ENCODE measurements around the gene TM7SF2. TPM values are rescaled to one million over a fixed set of nuclear protein-coding genes. Genes with fewer than 3 reads are reported as not detected.

The TM7SF2 gene
- total and polyA plus RNA-seq, 10 donors, result 8.9 to 29.7 (median 14.3) TPM

DNA sequence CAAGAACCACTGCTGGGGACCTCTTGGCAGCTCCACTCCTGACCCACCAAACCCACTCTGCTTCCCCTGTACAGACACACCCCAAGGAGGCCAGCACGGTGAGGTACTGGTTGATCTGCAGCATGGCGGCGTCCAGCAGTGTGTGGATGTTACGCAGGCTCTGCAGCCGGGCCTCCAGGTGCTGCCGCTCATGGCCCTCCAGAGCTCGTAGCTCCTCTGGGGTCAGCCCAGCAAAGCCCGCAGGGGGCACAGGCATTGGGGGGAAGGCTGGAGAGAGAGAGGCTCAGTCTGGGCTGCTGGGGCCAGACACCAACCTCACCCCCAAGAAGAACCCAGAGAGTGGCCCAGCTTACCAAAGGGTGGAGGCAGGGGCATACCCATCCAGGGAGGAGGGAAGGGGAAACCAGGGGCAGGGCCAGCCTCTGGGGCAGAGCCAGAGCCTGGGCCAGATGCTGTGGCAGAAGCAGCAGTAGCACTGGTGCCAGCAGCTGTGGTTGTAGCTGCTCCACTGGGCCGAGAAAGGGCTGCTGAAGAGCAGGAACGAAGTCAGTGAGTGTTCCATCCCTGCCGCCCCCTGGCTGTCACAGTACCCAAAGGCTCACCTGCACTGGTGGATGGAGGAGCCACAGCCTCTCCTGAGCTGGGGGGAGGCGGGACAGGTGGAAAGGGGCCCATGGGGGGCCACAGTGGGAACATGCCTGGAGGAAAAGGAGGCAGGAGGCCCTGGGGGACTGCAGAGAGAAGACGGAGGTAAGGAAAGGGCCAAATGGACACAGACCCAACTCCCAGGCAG is 18.2 kb downstream of the TM7SF2 start:
- peaks cover 31 to 77% (median 47%) of the 10 kb centered on the region in 6 donors for H3K4me1 ChIP-seq
- peak overlapping the region in 2 of 8 donors; percentile 6 to 77 for H3K4me3 ChIP-seq
- DNase-seq, result peak; percentile 82
- no peak for TF ChIP-seq POLR2A (IDR thresholded peaks at IDR 0.05)
- TF ChIP-seq, protein P1, sequence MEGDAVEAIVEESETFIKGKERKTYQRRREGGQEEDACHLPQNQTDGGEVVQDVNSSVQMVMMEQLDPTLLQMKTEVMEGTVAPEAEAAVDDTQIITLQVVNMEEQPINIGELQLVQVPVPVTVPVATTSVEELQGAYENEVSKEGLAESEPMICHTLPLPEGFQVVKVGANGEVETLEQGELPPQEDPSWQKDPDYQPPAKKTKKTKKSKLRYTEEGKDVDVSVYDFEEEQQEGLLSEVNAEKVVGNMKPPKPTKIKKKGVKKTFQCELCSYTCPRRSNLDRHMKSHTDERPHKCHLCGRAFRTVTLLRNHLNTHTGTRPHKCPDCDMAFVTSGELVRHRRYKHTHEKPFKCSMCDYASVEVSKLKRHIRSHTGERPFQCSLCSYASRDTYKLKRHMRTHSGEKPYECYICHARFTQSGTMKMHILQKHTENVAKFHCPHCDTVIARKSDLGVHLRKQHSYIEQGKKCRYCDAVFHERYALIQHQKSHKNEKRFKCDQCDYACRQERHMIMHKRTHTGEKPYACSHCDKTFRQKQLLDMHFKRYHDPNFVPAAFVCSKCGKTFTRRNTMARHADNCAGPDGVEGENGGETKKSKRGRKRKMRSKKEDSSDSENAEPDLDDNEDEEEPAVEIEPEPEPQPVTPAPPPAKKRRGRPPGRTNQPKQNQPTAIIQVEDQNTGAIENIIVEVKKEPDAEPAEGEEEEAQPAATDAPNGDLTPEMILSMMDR (IDR thresholded peaks at IDR 0.05 in 8 of 11, conservative IDR thresholded peaks at IDR 0.05 in 3 of 11), result peak in 5 of 11 experiments; percentile 10 to 42 (median 25)
- TF ChIP-seq POLR2AphosphoS5 (IDR thresholded peaks at IDR 0.05), result peak; percentile 51 to 65 (median 65)
- no peaks in the 10 kb centered on the region for H3K9me3 ChIP-seq
- no peaks in the 10 kb centered on the region for H3K27me3 ChIP-seq (replicated peaks in 1 of 7)
- intact Hi-C loops (cut with DNase I; ENCODE audit: low total_unique reads), result no loop called here
- peak overlapping the region in 4 of 8 donors; percentile 92 to 100 (median 96) for H3K27ac ChIP-seq
- WGBS, 5 donors, result 84 to 91% (median 87%) methylated on average over 7 to 13 of the region's 13 CpGs
- peaks cover 14 to 82% (median 80%) of the 10 kb centered on the region in 6 donors for H3K36me3 ChIP-seq

DNA sequence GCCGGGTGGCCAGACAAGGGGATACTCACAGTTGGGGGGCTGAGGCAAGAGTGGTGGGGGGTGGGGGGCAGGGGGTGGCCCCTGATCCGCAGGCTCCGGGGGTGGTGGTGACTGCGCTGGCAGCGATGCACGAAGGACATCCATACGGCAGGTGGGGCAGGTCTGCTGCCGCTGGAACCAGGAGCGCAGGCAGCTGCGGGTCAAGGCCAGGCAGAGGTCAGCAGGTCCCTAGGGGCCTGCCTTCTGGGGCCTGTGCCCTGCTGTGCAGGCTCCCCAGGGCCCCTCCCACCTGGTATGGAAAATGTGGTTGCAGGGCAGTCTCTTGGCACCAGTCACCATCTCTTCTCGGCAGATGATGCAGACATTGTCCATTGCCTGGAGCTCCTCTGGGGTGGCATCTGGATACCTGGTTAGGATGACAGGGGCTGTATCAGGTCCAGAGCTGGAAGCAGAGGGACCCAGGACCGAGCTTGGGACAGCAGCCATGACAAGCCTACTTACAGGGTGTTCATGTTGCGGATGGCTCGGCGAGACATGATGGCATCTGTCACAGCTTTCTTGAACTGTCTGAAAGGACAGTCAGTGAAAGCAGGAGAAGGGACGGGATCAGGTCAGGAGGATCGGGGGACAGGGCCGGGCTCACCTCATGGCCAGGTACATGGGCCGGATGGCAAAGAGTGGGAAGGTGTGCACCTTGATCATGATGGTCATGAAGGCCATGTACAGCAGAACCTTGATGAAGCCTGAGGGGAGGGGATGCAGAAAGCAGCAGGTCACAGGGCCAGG is 19.2 kb downstream of the TM7SF2 start:
- Histone ChIP-seq H3K27ac (peak overlapping the region in 5 of 8 donors; percentile 7 to 100 (median 95)), H3K36me3 (peaks cover 14 to 72% (median 70%) of the 10 kb centered on the region in 6 donors), H3K4me1 (peaks cover 36 to 82% (median 54%) of the 10 kb centered on the region in 6 donors), H3K27me3 (replicated peaks in 1 of 7) (no peaks in the 10 kb centered on the region), H3K9me3 (no peaks in the 10 kb centered on the region), H3K4me3 (peak overlapping the region in 4 of 8 donors; percentile 4 to 95 (median 84))
- DNase-seq, result peak; percentile 77
- TF ChIP-seq POLR2AphosphoS5 (IDR thresholded peaks at IDR 0.05) (peak in 1 of 3 donors; percentile 26), POLR2A (IDR thresholded peaks at IDR 0.05) (no peak)
- intact Hi-C loops (cut with DNase I; ENCODE audit: low total_unique reads), result no loop called here
- WGBS, 5 donors, result 81 to 84% (median 82%) methylated on average over 9 to 19 of the region's 19 CpGs

DNA sequence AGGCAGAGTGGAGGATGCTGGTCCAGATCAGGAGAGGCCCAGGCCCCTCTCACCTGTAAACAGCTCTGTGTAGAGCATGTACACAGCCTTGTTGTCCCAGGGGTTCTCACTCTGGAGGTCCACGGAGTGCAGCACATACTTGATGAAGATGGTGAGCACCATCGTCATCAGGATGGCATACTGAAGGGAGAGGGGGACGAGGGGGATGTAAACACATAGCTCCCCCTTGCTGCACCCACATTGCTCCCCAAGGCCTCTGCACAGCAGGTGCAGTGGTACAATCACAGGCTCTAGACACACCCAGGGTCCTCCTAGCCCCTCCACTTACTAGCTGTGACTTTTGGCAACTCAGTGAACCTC is 19.7 kb downstream of the TM7SF2 start:
- TF ChIP-seq, protein P1 (IDR thresholded peaks at IDR 0.05 in 8 of 11, conservative IDR thresholded peaks at IDR 0.05 in 3 of 11), result no peak
- TF ChIP-seq POLR2A (IDR thresholded peaks at IDR 0.05) (no peak), POLR2AphosphoS5 (IDR thresholded peaks at IDR 0.05) (no peak)
- Histone ChIP-seq H3K36me3 (peaks cover 14 to 67% (median 64%) of the 10 kb centered on the region in 6 donors), H3K27me3 (replicated peaks in 1 of 7) (no peaks in the 10 kb centered on the region), H3K27ac (peak overlapping the region in 5 of 8 donors; percentile 9 to 100 (median 95)), H3K9me3 (no peaks in the 10 kb centered on the region), H3K4me3 (peak overlapping the region in 4 of 8 donors; percentile 4 to 95 (median 84)), H3K4me1 (peaks cover 38 to 86% (median 58%) of the 10 kb centered on the region in 6 donors)
- DNase-seq, result no peak
- 50 to 88% (median 77%) methylated on average over 3 of the region's 3 CpGs for WGBS, 5 donors
- intact Hi-C loops (cut with DNase I; ENCODE audit: low total_unique reads), result no loop called here

DNA sequence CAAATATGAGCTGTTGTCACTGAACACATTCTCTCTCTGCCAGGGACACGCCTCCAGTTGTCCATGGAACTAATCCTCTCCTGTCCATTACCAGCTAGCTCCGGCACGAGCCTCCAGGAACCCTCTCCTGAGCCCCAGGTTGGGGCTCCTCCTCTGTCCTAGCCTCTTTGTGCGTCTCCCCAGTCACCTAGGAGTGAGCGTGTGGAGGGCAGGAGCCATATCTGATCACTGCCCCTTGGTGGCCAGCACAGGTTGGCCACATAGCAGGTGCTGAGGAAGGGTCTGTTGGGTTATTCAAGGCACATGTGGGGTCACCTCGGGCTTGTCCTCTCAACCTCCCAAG is 20.2 kb downstream of the TM7SF2 start:
- Histone ChIP-seq H3K36me3 (peaks cover 9 to 62% (median 60%) of the 10 kb centered on the region in 6 donors), H3K9me3 (no peaks in the 10 kb centered on the region), H3K27ac (peak overlapping the region in 7 of 8 donors; percentile 9 to 100 (median 92)), H3K27me3 (replicated peaks in 1 of 7) (no peaks in the 10 kb centered on the region), H3K4me3 (peak overlapping the region in 7 of 8 donors; percentile 77 to 98 (median 95)), H3K4me1 (peaks cover 38 to 86% (median 58%) of the 10 kb centered on the region in 6 donors)
- TF ChIP-seq POLR2A (IDR thresholded peaks at IDR 0.05) (no peak), POLR2AphosphoS5 (IDR thresholded peaks at IDR 0.05) (no peak)
- TF ChIP-seq, protein P1 (IDR thresholded peaks at IDR 0.05 in 8 of 11, conservative IDR thresholded peaks at IDR 0.05 in 3 of 11), result no peak
- 51 to 75% (median 71%) methylated on average over 6 of the region's 6 CpGs for WGBS, 5 donors
- peak; percentile 74 for DNase-seq
- intact Hi-C loops (cut with DNase I; ENCODE audit: low total_unique reads), result no loop called here

Data from spleen (tissue), 11 donors.